GM19467 (cell line): Measurements from ENCODE around the gene PRRG4.
"Not testable (repeated sequence)": the region's sequence is repeated elsewhere in the genome, so short reads cannot be mapped to it uniquely, and the experiment has no call there.

Source experiments
- ATAC-seq: cut with Tn5 transposase; IDR thresholded peaks from one replicate; pipeline ENCODE4 v1.9.1; 2021; ENCODE audit warnings: mild to moderate bottlenecking, moderate library complexity; ENCODE audit not compliant: unreplicated experiment

The PRRG4 gene

GRCh38 chr11:32830413-32830738, 649 bp downstream of the PRRG4 start:
- ATAC-seq = peak; percentile 15

- ATAC-seq = no peak
These were observed 1.1 kb downstream of the PRRG4 start for GRCh38 chr11:32830796-32831195.

GRCh38 chr11:32831221-32831620, 1.5 kb downstream of the PRRG4 start:
- ATAC-seq = no peak

- no peak for ATAC-seq
These were observed 4.2 kb downstream of the PRRG4 start for GRCh38 chr11:32833921-32834320.

- ATAC-seq = no peak
These were observed 7.2 kb downstream of the PRRG4 start for GRCh38 chr11:32836946-32837345.

- ATAC-seq = no peak
These were observed 9.0 kb downstream of the PRRG4 start for GRCh38 chr11:32838505-32839274.

- no peak for ATAC-seq
These were observed 9.6 kb downstream of the PRRG4 start for GRCh38 chr11:32839308-32839707.

GRCh38 chr11:32840587-32840986, 10.9 kb downstream of the PRRG4 start:
- ATAC-seq = no peak

GRCh38 chr11:32843544-32843943, 13.8 kb downstream of the PRRG4 start:
- ATAC-seq = no peak

GRCh38 chr11:32847511-32847910, 17.8 kb downstream of the PRRG4 start:
- no peak for ATAC-seq

GRCh38 chr11:32849761-32850160, 20.0 kb downstream of the PRRG4 start:
- ATAC-seq = no peak

- ATAC-seq = no peak
These were observed 21.5 kb downstream of the PRRG4 start for GRCh38 chr11:32851251-32851650.

- no peak for ATAC-seq
These were observed 22.5 kb downstream of the PRRG4 start for GRCh38 chr11:32852207-32852606.

GRCh38 chr11:32855601-32856000, 25.9 kb downstream of the PRRG4 start:
- ATAC-seq = no peak

GRCh38 chr11:32858731-32859130, 29.0 kb downstream of the PRRG4 start:
- ATAC-seq = no peak

- no peak for ATAC-seq
These were observed 32.3 kb downstream of the PRRG4 start for GRCh38 chr11:32861850-32862577.

- ATAC-seq = no peak
These were observed 34.8 kb downstream of the PRRG4 start for GRCh38 chr11:32864555-32864954.

GRCh38 chr11:32868752-32869151, 39.0 kb downstream of the PRRG4 start:
- ATAC-seq = not testable (repeated sequence)

- ATAC-seq = no peak
These were observed 40.9 kb downstream of the PRRG4 start for GRCh38 chr11:32870676-32871075.

- no peak for ATAC-seq
These were observed 44.4 kb downstream of the PRRG4 start for GRCh38 chr11:32874132-32874531.

- no peak for ATAC-seq
These were observed 51.6 kb downstream of the PRRG4 start for GRCh38 chr11:32881286-32881685.

- no peak for ATAC-seq
These were observed 53.7 kb downstream of the PRRG4 start for GRCh38 chr11:32883421-32883820.
